ENCODE data around the gene ADNP. TPM values are rescaled to one million over a fixed set of nuclear protein-coding genes. Genes with fewer than 3 reads are reported as not detected.

ADNP gene
- polyA plus RNA-seq, 1 of the 3 experiments (the other 2 are of a cell fraction) = 13.3 TPM

DNA sequence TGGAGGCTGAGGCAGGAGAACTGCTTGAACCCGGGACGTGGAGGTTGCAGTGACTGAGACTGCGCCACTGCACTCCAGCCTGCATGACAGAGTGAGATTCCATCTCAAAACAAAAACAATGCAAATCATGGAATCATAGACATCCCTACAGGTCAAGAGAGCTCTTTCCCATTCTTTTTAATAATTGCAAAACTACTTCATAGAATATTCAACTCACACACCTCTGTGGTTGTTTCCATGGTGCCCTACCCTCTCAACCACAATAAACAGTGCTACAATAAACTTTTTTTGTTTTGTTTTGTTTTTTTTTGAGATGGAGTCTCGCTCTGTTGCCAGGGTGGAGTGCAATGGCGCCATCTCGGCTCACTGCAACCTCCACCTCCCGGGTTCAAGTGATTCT is 11.8 kb upstream of the ADNP start:
- no peaks in the 10 kb centered on the region for H3K4me1 ChIP-seq (ENCODE audit: control insufficient read depth in 1 of 2, insufficient read depth in 2 of 2, low read depth in 1 of 2, low read length in 1 of 2)
- peaks cover 13% of the 10 kb centered on the region for H3F3A ChIP-seq (replicated peaks; ENCODE audit: insufficient read depth)
- peaks cover 16% of the 10 kb centered on the region; the same call in 1 of the 2 replicates for H3K79me2 ChIP-seq (ENCODE audit: insufficient read depth)
- H3K4me3 ChIP-seq (ENCODE audit: low read depth in 2 of 2, low read length in 1 of 2) = no peak overlapping the region
- peaks cover 55 to 73% of the 10 kb centered on the region in 2 experiments for H3K36me3 ChIP-seq (replicated peaks in 1 of 2; ENCODE audit: control insufficient read depth in 1 of 2, insufficient read depth in 2 of 2, low read length in 1 of 2)
- TF ChIP-seq JUND (IDR thresholded peaks at IDR 0.05) = no peak
- TF ChIP-seq EP300 (IDR thresholded peaks at IDR 0.05; ENCODE audit: borderline replicate concordance in 1 of 2, low read depth in 1 of 2, low read length in 1 of 2) = no peak
- TF ChIP-seq, protein P1, sequence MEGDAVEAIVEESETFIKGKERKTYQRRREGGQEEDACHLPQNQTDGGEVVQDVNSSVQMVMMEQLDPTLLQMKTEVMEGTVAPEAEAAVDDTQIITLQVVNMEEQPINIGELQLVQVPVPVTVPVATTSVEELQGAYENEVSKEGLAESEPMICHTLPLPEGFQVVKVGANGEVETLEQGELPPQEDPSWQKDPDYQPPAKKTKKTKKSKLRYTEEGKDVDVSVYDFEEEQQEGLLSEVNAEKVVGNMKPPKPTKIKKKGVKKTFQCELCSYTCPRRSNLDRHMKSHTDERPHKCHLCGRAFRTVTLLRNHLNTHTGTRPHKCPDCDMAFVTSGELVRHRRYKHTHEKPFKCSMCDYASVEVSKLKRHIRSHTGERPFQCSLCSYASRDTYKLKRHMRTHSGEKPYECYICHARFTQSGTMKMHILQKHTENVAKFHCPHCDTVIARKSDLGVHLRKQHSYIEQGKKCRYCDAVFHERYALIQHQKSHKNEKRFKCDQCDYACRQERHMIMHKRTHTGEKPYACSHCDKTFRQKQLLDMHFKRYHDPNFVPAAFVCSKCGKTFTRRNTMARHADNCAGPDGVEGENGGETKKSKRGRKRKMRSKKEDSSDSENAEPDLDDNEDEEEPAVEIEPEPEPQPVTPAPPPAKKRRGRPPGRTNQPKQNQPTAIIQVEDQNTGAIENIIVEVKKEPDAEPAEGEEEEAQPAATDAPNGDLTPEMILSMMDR (IDR thresholded peaks at IDR 0.05) = no peak
- TF ChIP-seq NRF1 (IDR thresholded peaks at IDR 0.05; ENCODE audit: low read depth, low read length) = no peak
- TF ChIP-seq RXRA (IDR thresholded peaks at IDR 0.05; ENCODE audit: borderline replicate concordance, low read depth) = no peak
- no peak for TF ChIP-seq GABPA (IDR thresholded peaks at IDR 0.05; ENCODE audit: low read depth)
- no peak for TF ChIP-seq TCF12 (IDR thresholded peaks at IDR 0.05)
- TF ChIP-seq SMC3 (IDR thresholded peaks at IDR 0.05; ENCODE audit: low read depth, low read length) = no peak
- no peak for TF ChIP-seq SIN3A (IDR thresholded peaks at IDR 0.05; ENCODE audit: borderline replicate concordance, low read depth, low read length)
- no peak for TF ChIP-seq ELF1 (IDR thresholded peaks at IDR 0.05)
- TF ChIP-seq RAD21 (IDR thresholded peaks at IDR 0.05; ENCODE audit: low read length) = no peak
- no peak for TF ChIP-seq POLR2AphosphoS5 (IDR thresholded peaks at IDR 0.05; ENCODE audit: low read depth, low read length)
- TF ChIP-seq RCOR1 (IDR thresholded peaks at IDR 0.05; ENCODE audit: low read length) = no peak
- TF ChIP-seq MXI1 (IDR thresholded peaks at IDR 0.05; ENCODE audit: low read depth, low read length) = no peak
- no peak overlapping the region for H3K27ac ChIP-seq (ENCODE audit: low read depth in 2 of 2, low read length in 1 of 2)
- H4K20me1 ChIP-seq (ENCODE audit: insufficient read depth) = no peaks in the 10 kb centered on the region
- no peak overlapping the region for H3K9ac ChIP-seq
- H3K9me3 ChIP-seq = no peaks in the 10 kb centered on the region
- DNase-seq = no peak
- H3K4me2 ChIP-seq = no peak overlapping the region
- ChIA-PET CTCF (interaction anchor here (2.2 kb wide), 1 partner anchor 11 kb away, joined by 9 read pairs; the partner anchor contains the start of gene ADNP), POLR2A (no interaction called here)
- no peak overlapping the region for H2AFZ ChIP-seq (ENCODE audit: low read depth)
- H3K9me2 ChIP-seq = no peaks in the 10 kb centered on the region
- H3K27me3 ChIP-seq (ENCODE audit: insufficient read depth) = no peaks in the 10 kb centered on the region
- WGBS (ENCODE audit: low lambda C conversion rate) = 99% methylated on average over 7 of the region's 7 CpGs

DNA sequence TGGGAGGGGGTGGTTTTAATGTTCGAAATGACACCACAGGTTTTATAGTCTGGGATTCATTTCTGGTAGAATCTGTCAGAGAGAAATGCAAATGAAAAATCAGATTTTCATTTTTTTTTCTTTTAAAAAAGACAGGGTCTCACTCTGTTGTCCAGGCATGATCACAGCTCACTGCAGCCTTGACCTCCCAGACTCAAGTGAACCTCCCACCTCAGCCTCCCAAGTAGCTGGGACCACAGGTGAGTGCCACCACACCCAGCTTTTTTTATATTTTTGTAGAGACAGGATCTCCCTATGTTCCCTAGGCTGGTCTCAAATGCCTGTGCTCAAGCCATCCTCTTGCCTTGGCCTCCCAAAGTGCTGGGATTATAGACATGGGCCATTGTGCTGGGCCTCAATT is 2.4 kb upstream of the ADNP start:
- Histone ChIP-seq H3F3A (replicated peaks; ENCODE audit: insufficient read depth) (peaks cover 57% of the 10 kb centered on the region), H3K79me2 (ENCODE audit: insufficient read depth) (peaks cover 20% of the 10 kb centered on the region), H3K36me3 (replicated peaks in 1 of 2; ENCODE audit: control insufficient read depth in 1 of 2, insufficient read depth in 2 of 2, low read length in 1 of 2) (peaks cover 50 to 56% of the 10 kb centered on the region in 2 experiments), H3K4me2 (no peak overlapping the region), H3K9me2 (no peaks in the 10 kb centered on the region), H3K9ac (no peak overlapping the region), H4K20me1 (ENCODE audit: insufficient read depth) (peaks cover 7% of the 10 kb centered on the region), H3K27ac (ENCODE audit: low read depth in 2 of 2, low read length in 1 of 2) (peak overlapping the region; percentile 93 to 99; a peak in 2 of 4 replicates), H3K4me3 (ENCODE audit: low read depth in 2 of 2, low read length in 1 of 2) (no peak overlapping the region), H3K27me3 (ENCODE audit: insufficient read depth) (no peaks in the 10 kb centered on the region), H3K4me1 (ENCODE audit: control insufficient read depth in 1 of 2, insufficient read depth in 2 of 2, low read depth in 1 of 2, low read length in 1 of 2) (peaks cover 13 to 22% of the 10 kb centered on the region in 2 experiments), H3K9me3 (no peaks in the 10 kb centered on the region), H2AFZ (ENCODE audit: low read depth) (no peak overlapping the region)
- ChIA-PET CTCF (interaction anchor here (1.1 to 16.1 kb wide), 3 partner anchors 11 to 142 kb away, joined by 3 to 340 read pairs (median 4); partner anchors contain the start of gene BCAS4), POLR2A (no interaction called here)
- WGBS (ENCODE audit: low lambda C conversion rate) = 100% methylated on average over 1 of the region's 1 CpG
- TF ChIP-seq CHD2 (IDR thresholded peaks at IDR 0.05; ENCODE audit: low read length, partially characterized antibody) (no peak), NRF1 (IDR thresholded peaks at IDR 0.05; ENCODE audit: low read depth, low read length) (no peak), EP300 (IDR thresholded peaks at IDR 0.05; ENCODE audit: borderline replicate concordance in 1 of 2, low read depth in 1 of 2, low read length in 1 of 2) (no peak), RXRA (IDR thresholded peaks at IDR 0.05; ENCODE audit: borderline replicate concordance, low read depth) (no peak), YY1 (IDR thresholded peaks at IDR 0.05; ENCODE audit: low read depth) (no peak), EZH2phosphoT487 (IDR thresholded peaks at IDR 0.05; ENCODE audit: borderline replicate concordance, low read depth) (no peak), JUND (IDR thresholded peaks at IDR 0.05) (no peak)
- TF ChIP-seq, protein P2, sequence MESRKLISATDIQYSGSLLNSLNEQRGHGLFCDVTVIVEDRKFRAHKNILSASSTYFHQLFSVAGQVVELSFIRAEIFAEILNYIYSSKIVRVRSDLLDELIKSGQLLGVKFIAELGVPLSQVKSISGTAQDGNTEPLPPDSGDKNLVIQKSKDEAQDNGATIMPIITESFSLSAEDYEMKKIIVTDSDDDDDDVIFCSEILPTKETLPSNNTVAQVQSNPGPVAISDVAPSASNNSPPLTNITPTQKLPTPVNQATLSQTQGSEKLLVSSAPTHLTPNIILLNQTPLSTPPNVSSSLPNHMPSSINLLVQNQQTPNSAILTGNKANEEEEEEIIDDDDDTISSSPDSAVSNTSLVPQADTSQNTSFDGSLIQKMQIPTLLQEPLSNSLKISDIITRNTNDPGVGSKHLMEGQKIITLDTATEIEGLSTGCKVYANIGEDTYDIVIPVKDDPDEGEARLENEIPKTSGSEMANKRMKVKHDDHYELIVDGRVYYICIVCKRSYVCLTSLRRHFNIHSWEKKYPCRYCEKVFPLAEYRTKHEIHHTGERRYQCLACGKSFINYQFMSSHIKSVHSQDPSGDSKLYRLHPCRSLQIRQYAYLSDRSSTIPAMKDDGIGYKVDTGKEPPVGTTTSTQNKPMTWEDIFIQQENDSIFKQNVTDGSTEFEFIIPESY (IDR thresholded peaks at IDR 0.05; ENCODE audit: borderline replicate concordance, low read depth) = no peak
- DNase-seq = no peak

All from SK-N-SH (cell line).